Gastrocnemius medialis (tissue), 4 donors: ENCODE data around the gene MFNG.

Experiments
- POLR2A ChIP-seq, 2 donors: fragments of 450-650 bp; IDR thresholded peaks; one replicate each; pipeline ENCODE4 v1.6.1; 2017; ENCODE audit warnings: antibody characterized with exemption in 2 of 2, mild to moderate bottlenecking in 2 of 2, moderate library complexity in 2 of 2
- TF ChIP-seq, protein P1 (sequence below), 5 experiments: fragments of 450-650 bp in 3 of 5; fragments of 200-600 bp in 2 of 5; sonication (generic) in 2 of 5; IDR thresholded peaks in 4 of 5; conservative IDR thresholded peaks in 1 of 5; 1 replicate in 4 of 5; 2 replicates in 1 of 5; pipeline ENCODE4 v1.5.1; 2016 to 2019; ENCODE audit warnings: antibody characterized with exemption in 5 of 5, mild to moderate bottlenecking in 3 of 5, moderate library complexity in 3 of 5

GRCh38 chr22:37449331-37450001 lies 36.7 kb downstream of the MFNG start:
- TF ChIP-seq, protein P1, sequence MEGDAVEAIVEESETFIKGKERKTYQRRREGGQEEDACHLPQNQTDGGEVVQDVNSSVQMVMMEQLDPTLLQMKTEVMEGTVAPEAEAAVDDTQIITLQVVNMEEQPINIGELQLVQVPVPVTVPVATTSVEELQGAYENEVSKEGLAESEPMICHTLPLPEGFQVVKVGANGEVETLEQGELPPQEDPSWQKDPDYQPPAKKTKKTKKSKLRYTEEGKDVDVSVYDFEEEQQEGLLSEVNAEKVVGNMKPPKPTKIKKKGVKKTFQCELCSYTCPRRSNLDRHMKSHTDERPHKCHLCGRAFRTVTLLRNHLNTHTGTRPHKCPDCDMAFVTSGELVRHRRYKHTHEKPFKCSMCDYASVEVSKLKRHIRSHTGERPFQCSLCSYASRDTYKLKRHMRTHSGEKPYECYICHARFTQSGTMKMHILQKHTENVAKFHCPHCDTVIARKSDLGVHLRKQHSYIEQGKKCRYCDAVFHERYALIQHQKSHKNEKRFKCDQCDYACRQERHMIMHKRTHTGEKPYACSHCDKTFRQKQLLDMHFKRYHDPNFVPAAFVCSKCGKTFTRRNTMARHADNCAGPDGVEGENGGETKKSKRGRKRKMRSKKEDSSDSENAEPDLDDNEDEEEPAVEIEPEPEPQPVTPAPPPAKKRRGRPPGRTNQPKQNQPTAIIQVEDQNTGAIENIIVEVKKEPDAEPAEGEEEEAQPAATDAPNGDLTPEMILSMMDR (IDR thresholded peaks at IDR 0.05 in 4 of 5, conservative IDR thresholded peaks at IDR 0.05 in 1 of 5) = no peak
- TF ChIP-seq POLR2A (IDR thresholded peaks at IDR 0.05) = no peak
